Astrocyte (in vitro differentiated cells and primary cell): Measurements from ENCODE around the gene SLC16A12. TPM values are rescaled to one million over a fixed set of nuclear protein-coding genes. Genes with fewer than 3 reads are reported as not detected.
"Not testable (repeated sequence)": the region's sequence is repeated elsewhere in the genome, so short reads cannot be mapped to it uniquely, and the experiment has no call there.

ENCODE experiments used
- DNase-seq: peaks from one replicate; pipeline ENCODE4 v3.0.0-alpha.2; 2010; ENCODE audit warnings: low read depth
- FAIRE-seq: peaks from 2 replicates; lab custom pipeline; 2011; peaks lifted over from hg19 to GRCh38; lab: Jason Lieb, UNC
- H2AFZ ChIP-seq: 2 replicates; pipeline ENCODE4 v1.6.0; 2012; ENCODE audit warnings: low read depth, low read length, inconsistent platforms
- H3K27ac ChIP-seq: 2 replicates; pipeline ENCODE4 v1.5.1; 2011; ENCODE audit warnings: low read depth, low read length, inconsistent platforms
- H3K27me3 ChIP-seq: 2 replicates; pipeline ENCODE4 v1.6.0; 2011; ENCODE audit warnings: low read length, inconsistent platforms; ENCODE audit not compliant: insufficient read depth
- H3K36me3 ChIP-seq: 2 replicates; pipeline ENCODE4 v1.5.1; 2011; ENCODE audit warnings: low read length, inconsistent platforms; ENCODE audit not compliant: insufficient read depth
- H3K4me1 ChIP-seq: 2 replicates; pipeline ENCODE4 v1.5.1; 2011; ENCODE audit warnings: low read length, inconsistent platforms; ENCODE audit not compliant: insufficient read depth
- H3K4me2 ChIP-seq: 2 replicates; pipeline ENCODE4 v1.6.0; 2012; ENCODE audit warnings: low read length, inconsistent platforms
- H3K4me3 ChIP-seq: 2 replicates; pipeline ENCODE4 v1.5.1; 2011; ENCODE audit warnings: low read depth, mild to moderate bottlenecking, low read length, inconsistent platforms; ENCODE audit not compliant: insufficient read depth
- H3K79me2 ChIP-seq: 2 replicates; pipeline ENCODE4 v1.6.0; 2012; ENCODE audit warnings: mild to moderate bottlenecking, low read length, inconsistent platforms; ENCODE audit not compliant: insufficient read depth
- H3K9ac ChIP-seq: 2 replicates; pipeline ENCODE4 v1.6.0; 2012; ENCODE audit warnings: mild to moderate bottlenecking, low read length, inconsistent platforms
- H3K9me3 ChIP-seq: 2 replicates; pipeline ENCODE4 v1.5.1; 2012; ENCODE audit warnings: low read depth, mild to moderate bottlenecking, low read length, inconsistent platforms; ENCODE audit not compliant: insufficient read depth
- H4K20me1 ChIP-seq: 2 replicates; pipeline ENCODE4 v1.6.0; 2012; ENCODE audit warnings: low read length, inconsistent platforms; ENCODE audit not compliant: insufficient read depth
- H3K27ac Mint-ChIP-seq: one replicate; pipeline ENCODE4 v1.8.0; 2021; ENCODE audit warnings: mild to moderate bottlenecking, mixed read lengths; ENCODE audit not compliant: unreplicated experiment
- H3K27me3 Mint-ChIP-seq: one replicate; pipeline ENCODE4 v1.8.0; 2021; ENCODE audit warnings: low read depth, mixed read lengths; ENCODE audit not compliant: unreplicated experiment
- H3K36me3 Mint-ChIP-seq: one replicate; pipeline ENCODE4 v1.8.0; 2021; ENCODE audit warnings: low read depth, mixed read lengths; ENCODE audit not compliant: unreplicated experiment
- H3K4me1 Mint-ChIP-seq: one replicate; pipeline ENCODE4 v1.8.0; 2021; ENCODE audit warnings: low read depth, mixed read lengths; ENCODE audit not compliant: unreplicated experiment
- H3K4me3 Mint-ChIP-seq: one replicate; pipeline ENCODE4 v1.8.0; 2021; ENCODE audit warnings: mild to moderate bottlenecking, moderate library complexity, mixed read lengths; ENCODE audit not compliant: unreplicated experiment
- H3K9me3 Mint-ChIP-seq: one replicate; pipeline ENCODE4 v1.8.0; 2021; ENCODE audit warnings: mild to moderate bottlenecking, mixed read lengths; ENCODE audit not compliant: unreplicated experiment
- CTCF ChIP-seq: IDR thresholded peaks from 2 replicates; pipeline ENCODE4 v1.5.1; 2011; ENCODE audit warnings: low read depth, mild to moderate bottlenecking, inconsistent platforms, low read length, moderate library complexity; ENCODE audit not compliant: insufficient read depth
- EZH2 ChIP-seq: IDR thresholded peaks from 2 replicates; pipeline ENCODE4 v1.6.1; 2012; ENCODE audit warnings: mild to moderate bottlenecking, low read length, inconsistent platforms; ENCODE audit not compliant: insufficient read depth
- total RNA-seq: library from RNA; stranded (reverse); gene quantifications from 2 replicates; pipeline ENCODE4 v1.2.1, GENCODE V29; 2021

SLC16A12 gene
- total RNA-seq, 1 donor from 2014 or later = 0.59 TPM

GRCh38 chr10:89450901-89451300, 84.5 kb downstream of the SLC16A12 start:
- no peaks in the 10 kb centered on the region for H4K20me1 ChIP-seq
- H3K4me3 Mint-ChIP-seq = no peak overlapping the region
- H3K4me1 Mint-ChIP-seq = no peaks in the 10 kb centered on the region
- H3K9me3 Mint-ChIP-seq = peaks cover 14% of the 10 kb centered on the region
- peaks cover 3% of the 10 kb centered on the region for H3K36me3 Mint-ChIP-seq
- no peaks in the 10 kb centered on the region for H3K36me3 ChIP-seq
- H3K9ac ChIP-seq = no peak overlapping the region
- no peaks in the 10 kb centered on the region for H3K79me2 ChIP-seq
- DNase-seq (no peak), FAIRE-seq (no peak)
- no peak overlapping the region for H3K4me3 ChIP-seq
- H2AFZ ChIP-seq = no peak overlapping the region
- no peaks in the 10 kb centered on the region for H3K27me3 ChIP-seq
- no peak overlapping the region for H3K4me2 ChIP-seq
- no peak overlapping the region for H3K27ac Mint-ChIP-seq
- peaks cover 6% of the 10 kb centered on the region for H3K27me3 Mint-ChIP-seq
- H3K4me1 ChIP-seq = no peaks in the 10 kb centered on the region
- no peaks in the 10 kb centered on the region for H3K9me3 ChIP-seq
- no peak overlapping the region for H3K27ac ChIP-seq
- no peak for TF ChIP-seq EZH2
- no peak for TF ChIP-seq CTCF

GRCh38 chr10:89444819-89445218, 90.6 kb downstream of the SLC16A12 start:
- not testable (repeated sequence) for H3K4me3 ChIP-seq, DNase-seq, H2AFZ ChIP-seq, H3K27me3 ChIP-seq, H3K27me3 Mint-ChIP-seq, H3K4me2 ChIP-seq, H3K79me2 ChIP-seq, H3K9me3 ChIP-seq, H3K4me1 Mint-ChIP-seq, H3K27ac Mint-ChIP-seq, H4K20me1 ChIP-seq, H3K9ac ChIP-seq, H3K36me3 ChIP-seq, FAIRE-seq, H3K4me3 Mint-ChIP-seq, H3K36me3 Mint-ChIP-seq, H3K27ac ChIP-seq, H3K4me1 ChIP-seq
- H3K9me3 Mint-ChIP-seq = peaks cover 14% of the 10 kb centered on the region

GRCh38 chr10:89442289-89442688, 93.1 kb downstream of the SLC16A12 start:
- TF ChIP-seq CTCF = no peak
- TF ChIP-seq EZH2 = no peak
- H3K4me1 Mint-ChIP-seq = peaks cover 8% of the 10 kb centered on the region
- H3K27me3 ChIP-seq = no peaks in the 10 kb centered on the region

More at GRCh38 chr10:89442289-89442688, 93.1 kb downstream of the SLC16A12 start:
- H4K20me1 ChIP-seq = no peaks in the 10 kb centered on the region
- H3K4me3 ChIP-seq = no peak overlapping the region
- Mint-ChIP-seq H3K27ac (no peak overlapping the region), H3K36me3 (peaks cover 2% of the 10 kb centered on the region), H3K27me3 (peaks cover 3% of the 10 kb centered on the region), H3K9me3 (peaks cover 12% of the 10 kb centered on the region), H3K4me3 (no peak overlapping the region)
- no peaks in the 10 kb centered on the region for H3K79me2 ChIP-seq
- H3K27ac ChIP-seq = no peak overlapping the region
- H3K9ac ChIP-seq = no peak overlapping the region
- no peak overlapping the region for H2AFZ ChIP-seq
- FAIRE-seq (no peak), DNase-seq (no peak)
- H3K4me2 ChIP-seq = no peak overlapping the region
- H3K4me1 ChIP-seq = no peaks in the 10 kb centered on the region
- H3K36me3 ChIP-seq = no peaks in the 10 kb centered on the region
- H3K9me3 ChIP-seq = peaks cover 3% of the 10 kb centered on the region
